BJ (cell line): ENCODE results near the gene SAP25. TPM values are rescaled to one million over a fixed set of nuclear protein-coding genes. Genes with fewer than 3 reads are reported as not detected.
A peak's percentile ranks its signal among the peaks of the same experiment; 100 is the strongest.

Experiments used
- CTCF ChIA-PET: fragments of 350-600 bp; formaldehyde crosslinking; extraction: SDS; loops from one replicate; lab custom pipeline; 2021; ENCODE audit warnings: antibody characterized with exemption, inconsistent platforms; lab: Yijun Ruan, JAX
- POLR2A ChIA-PET: fragments of 300-600 bp; sonication (Branson Sonifier 250); formaldehyde crosslinking; extraction: SDS; loops from one replicate; lab custom pipeline; 2021; ENCODE audit warnings: antibody characterized with exemption; lab: Charles Lee
- DNase-seq: peaks from one replicate; pipeline ENCODE4 v3.0.0-alpha.2; 2011; ENCODE audit warnings: low read depth
- H3K27me3 ChIP-seq: 2 replicates; pipeline ENCODE4 v1.6.0; 2011; ENCODE audit warnings: low read length; ENCODE audit not compliant: control insufficient read depth, insufficient read depth
- H3K36me3 ChIP-seq: 2 replicates; pipeline ENCODE4 v1.5.1; 2011; ENCODE audit warnings: low read length; ENCODE audit not compliant: control insufficient read depth, insufficient read depth
- H3K4me3 ChIP-seq: 2 replicates; pipeline ENCODE4 v1.5.1; 2011; ENCODE audit warnings: low read depth, mild to moderate bottlenecking, control low read depth, low read length
- CTCF ChIP-seq: IDR thresholded peaks from 2 replicates; pipeline ENCODE4 v1.5.1; 2011; ENCODE audit warnings: low read depth, mild to moderate bottlenecking, control low read depth, inconsistent platforms, low read length, moderate library complexity; ENCODE audit not compliant: insufficient read depth
- polyA plus RNA-seq: library from polyadenylated mRNA; depleted of rRNA; stranded (reverse); fragments of >200 nt; gene quantifications from 2 replicates; pipeline ENCODE4 v1.2.3, GENCODE V29; 2011

The SAP25 gene
- polyA plus RNA-seq, 1 experiment: 0.34 TPM

- DNase-seq: no peak
- peak overlapping the region; percentile 46 for H3K4me3 ChIP-seq
- no peak for TF ChIP-seq CTCF
- H3K27me3 ChIP-seq: no peaks in the 10 kb centered on the region
- H3K36me3 ChIP-seq: peaks cover 21% of the 10 kb centered on the region
- CTCF ChIA-PET: interaction anchor here (0.9 to 2.4 kb wide), 5 partner anchors 17 to 249 kb away, joined by 4 to 11 read pairs (median 5); partner anchors contain the start of genes FBXO24, LRCH4 and SLC12A9
- POLR2A ChIA-PET: interaction anchor here (1.1 kb wide), 1 partner anchor 35 kb away, joined by 3 read pairs; no protein-coding TSS in a partner anchor
These were observed 30.0 kb upstream of the SAP25 start for GRCh38 chr7:100603726-100604027.

GRCh38 chr7:100602889-100603725 lies 29.4 kb upstream of the SAP25 start:
- ChIA-PET CTCF (interaction anchor here (0.8 to 2.4 kb wide), 8 partner anchors 17 to 249 kb away, joined by 3 to 11 read pairs (median 4); partner anchors contain the start of genes FBXO24, LRCH4 and SLC12A9), POLR2A (interaction anchor here (0.6 to 2.4 kb wide), 6 partner anchors 9 to 35 kb away, joined by 3 to 8 read pairs (median 6); partner anchors contain the start of genes FBXO24, LRCH4 and MOSPD3)
- TF ChIP-seq CTCF: no peak
- Histone ChIP-seq H3K36me3 (peaks cover 20% of the 10 kb centered on the region), H3K4me3 (peak overlapping the region; percentile 46), H3K27me3 (no peaks in the 10 kb centered on the region)
- DNase-seq: peak; percentile 44

GRCh38 chr7:100600730-100601038 lies 27.0 kb upstream of the SAP25 start:
- Histone ChIP-seq H3K4me3 (no peak overlapping the region), H3K36me3 (peaks cover 5% of the 10 kb centered on the region), H3K27me3 (no peaks in the 10 kb centered on the region)
- no peak for DNase-seq
- ChIA-PET CTCF (no interaction called here), POLR2A (no interaction called here)
- no peak for TF ChIP-seq CTCF

- POLR2A ChIA-PET: no interaction called here
These were observed 26.4 kb upstream of the SAP25 start for GRCh38 chr7:100599911-100600729.

More at GRCh38 chr7:100599911-100600729, 26.4 kb upstream of the SAP25 start:
- Histone ChIP-seq H3K36me3 (peaks cover under 1% of the 10 kb centered on the region), H3K27me3 (no peaks in the 10 kb centered on the region), H3K4me3 (no peak overlapping the region)
- TF ChIP-seq CTCF: no peak
- CTCF ChIA-PET: interaction anchor here (0.6 to 1.8 kb wide), 3 partner anchors 11 to 49 kb away, joined by 3 to 8 read pairs (median 3); no protein-coding TSS in a partner anchor
- DNase-seq: no peak
